Measurements from ENCODE around the gene RNF183.
"Not testable (repeated sequence)": the region's sequence is repeated elsewhere in the genome, so short reads cannot be mapped to it uniquely, and the experiment has no call there.

RNF183 gene

GRCh38 chr9:113274474-113275156, 28.6 kb downstream of the RNF183 start:
- no peak for DNase-seq (ENCODE audit: low read depth)

- DNase-seq (ENCODE audit: low read depth) = no peak
Measured at GRCh38 chr9:113269871-113270270, 33.3 kb downstream of the RNF183 start.

DNA sequence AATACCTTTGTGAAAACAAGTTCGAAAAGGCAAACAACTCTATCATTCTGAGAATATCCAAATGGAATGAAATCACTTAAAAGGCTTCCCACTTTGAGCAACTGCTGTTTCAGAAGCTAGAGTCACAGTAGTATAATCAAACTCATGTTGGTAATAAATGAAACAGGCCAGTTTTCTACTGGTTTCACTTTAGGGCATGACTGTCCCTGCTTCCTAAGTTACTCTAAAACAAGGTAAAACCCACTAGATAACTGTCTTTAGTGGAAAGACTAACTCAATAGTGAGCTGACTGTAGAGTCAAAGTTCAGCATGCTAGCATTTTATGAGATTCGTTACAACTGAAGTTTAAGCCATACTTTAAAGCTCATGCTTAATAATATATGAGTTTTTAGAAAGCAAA, 33.8 kb downstream of the RNF183 start:
- no peak for DNase-seq (ENCODE audit: low read depth)

- no peak for DNase-seq (ENCODE audit: low read depth)
Measured at GRCh38 chr9:113267911-113268566, 35.1 kb downstream of the RNF183 start.

- no peak for DNase-seq (ENCODE audit: low read depth)
Measured at GRCh38 chr9:113266174-113266573, 37.0 kb downstream of the RNF183 start.

DNA sequence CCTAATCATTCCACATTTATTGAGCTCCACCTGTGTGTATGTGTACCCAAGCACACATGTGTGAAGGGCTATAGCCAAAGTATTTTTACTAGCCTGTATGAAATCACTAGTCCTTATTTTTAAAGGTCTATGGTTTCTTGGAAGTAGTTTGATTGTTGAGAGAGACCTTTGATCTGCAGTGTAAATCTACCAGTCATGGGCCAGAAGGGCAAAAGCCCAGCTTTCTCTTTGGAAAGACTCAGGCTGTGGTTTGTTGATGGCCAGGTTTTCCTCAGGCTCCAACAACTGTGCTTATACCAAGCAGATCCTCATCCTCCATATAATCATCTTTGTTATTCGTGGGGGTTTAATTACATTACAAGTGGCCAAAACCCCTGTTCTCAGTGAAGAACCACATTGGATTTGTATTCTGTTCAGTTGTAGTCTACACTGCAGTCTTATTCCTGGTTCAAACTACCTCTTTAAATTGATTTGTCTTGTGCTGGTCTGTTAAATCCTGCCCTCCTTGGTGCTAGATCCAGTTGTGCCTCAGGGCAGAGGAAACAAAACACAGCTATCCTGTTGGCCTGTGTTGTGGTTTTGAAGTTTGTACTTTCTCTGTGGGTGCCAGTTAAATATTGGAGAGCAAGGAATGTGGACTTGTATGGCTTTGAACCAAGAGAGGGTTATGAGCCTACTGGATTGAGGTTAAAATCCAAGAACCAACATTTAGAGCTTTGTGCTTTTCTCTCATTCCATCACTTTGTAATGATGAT, 41.1 kb downstream of the RNF183 start:
- DNase-seq (ENCODE audit: low read depth) = no peak

GRCh38 chr9:113258282-113258681, 44.9 kb downstream of the RNF183 start:
- DNase-seq (ENCODE audit: low read depth) = no peak

DNA sequence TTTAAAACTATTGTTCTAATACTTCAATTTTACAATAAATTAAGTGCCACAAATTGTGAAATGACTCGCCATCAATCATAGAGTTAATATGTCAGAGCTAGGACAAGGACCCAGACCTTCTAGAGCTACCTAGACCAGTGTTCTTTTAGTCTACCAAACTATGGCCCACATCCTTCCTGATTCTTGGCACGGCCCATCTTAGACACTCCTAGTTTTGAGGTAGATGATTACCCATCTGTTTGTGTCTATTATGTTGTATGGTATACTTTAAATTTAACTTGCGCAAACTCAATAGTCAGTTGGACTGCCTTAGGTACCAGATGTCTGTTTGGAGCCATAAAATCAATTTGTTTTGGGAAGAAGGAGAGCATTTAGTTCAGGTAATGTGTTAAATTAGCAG, 45.3 kb downstream of the RNF183 start:
- DNase-seq (ENCODE audit: low read depth) = no peak

DNA sequence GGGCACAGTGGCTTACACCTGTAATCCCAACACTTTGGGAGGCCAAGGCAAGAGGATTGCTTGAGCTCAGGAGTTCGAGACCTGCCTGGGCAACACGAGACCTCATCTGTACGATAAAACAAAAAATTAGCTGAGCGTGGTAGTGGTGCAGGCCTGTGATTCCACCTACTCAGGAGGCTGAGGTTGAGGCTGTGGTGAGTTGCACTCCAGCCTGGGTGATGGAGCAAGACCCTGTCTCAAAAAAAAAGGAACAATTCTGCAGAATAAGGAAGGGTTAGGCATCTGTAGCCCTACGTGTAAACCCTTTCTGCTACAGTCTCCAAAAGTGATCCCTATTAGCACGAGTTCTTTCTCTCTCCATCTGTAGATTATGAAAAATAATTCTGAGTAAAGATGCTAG, 47.7 kb downstream of the RNF183 start:
- DNase-seq (ENCODE audit: low read depth) = no peak

GRCh38 chr9:113254991-113255390, 48.2 kb downstream of the RNF183 start:
- no peak for DNase-seq (ENCODE audit: low read depth)

DNA sequence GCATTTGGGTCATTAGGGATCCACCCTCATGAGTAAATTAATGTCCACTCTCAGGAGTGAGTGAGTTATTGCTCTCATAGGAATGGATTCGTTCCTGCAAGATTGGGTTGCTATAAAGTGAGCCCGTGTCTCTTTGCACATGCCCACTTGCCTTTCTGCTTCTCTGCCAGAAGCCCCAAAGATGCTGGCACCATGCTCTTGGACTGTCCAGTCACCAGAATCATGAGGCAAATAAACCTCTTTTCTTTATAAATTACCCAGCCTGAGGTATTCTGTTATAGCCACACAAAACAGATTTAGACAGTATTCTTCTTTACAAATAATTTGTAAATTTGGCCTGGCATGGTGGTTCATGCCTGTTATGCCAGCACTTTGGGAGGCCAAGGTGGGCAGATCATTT, 52.4 kb downstream of the RNF183 start:
- DNase-seq (ENCODE audit: low read depth) = no peak

GRCh38 chr9:113249661-113250060, 53.5 kb downstream of the RNF183 start:
- DNase-seq (ENCODE audit: low read depth) = not testable (repeated sequence)

DNA sequence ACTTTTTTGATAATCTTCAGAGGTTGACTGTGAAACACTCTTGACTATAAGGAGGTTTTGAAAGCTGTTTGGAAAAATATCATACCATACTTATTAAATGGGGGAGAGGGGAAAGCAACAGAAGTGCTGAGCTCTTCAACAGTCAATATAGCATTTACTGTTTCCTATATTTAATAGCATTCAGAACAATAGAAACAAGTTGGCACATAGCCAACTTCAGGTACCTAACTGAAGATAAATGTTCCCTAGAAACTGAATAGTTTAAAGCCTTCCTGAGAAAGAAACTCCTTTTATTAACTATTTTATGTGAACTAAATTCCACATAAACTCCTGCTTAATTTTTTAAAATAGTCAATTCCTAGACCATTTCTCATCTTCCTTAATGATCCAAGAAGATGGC, 55.5 kb downstream of the RNF183 start:
- no peak for DNase-seq (ENCODE audit: low read depth)
